PC-3 (cell line): ENCODE results near the gene PPL. TPM values are rescaled to one million over a fixed set of nuclear protein-coding genes. Genes with fewer than 3 reads are reported as not detected.

Experiments
- ATAC-seq: fragments of 200-7000 bp; cut with Tn5 transposase; 2 replicates; pipeline ENCODE4 v1.9.1; 2020; ENCODE audit warnings: mild to moderate bottlenecking, moderate library complexity
- BruUV-seq: library from RNA; stranded (reverse); fragments of 400-500 nt; replicated peaks from 2 replicates; lab custom pipeline; 2021; lab: Mats Ljungman, UMichigan
- CTCF ChIA-PET: fragments of 300-600 bp; sonication (Branson Sonifier 250); formaldehyde crosslinking; loops from one replicate; lab custom pipeline; 2022; ENCODE audit warnings: antibody characterized with exemption; lab: Charles Lee
- POLR2A ChIA-PET: fragments of 300-600 bp; sonication (Branson Sonifier 250); formaldehyde crosslinking; loops from one replicate; lab custom pipeline; 2022; ENCODE audit warnings: antibody characterized with exemption; ENCODE audit not compliant: unreplicated experiment; lab: Charles Lee
- DNase-seq: peaks from one replicate; pipeline ENCODE4 v3.0.0-alpha.2; 2015
- H2AFZ ChIP-seq: fragments of 300-600 bp; sonication (generic); 2 replicates; pipeline ENCODE4 v1.6.0; 2016; ENCODE audit warnings: antibody characterized with exemption, low read length
- H3F3A ChIP-seq: fragments of 300-600 bp; sonication (generic); one replicate; pipeline ENCODE4 v1.6.0; 2017; ENCODE audit warnings: antibody characterized with exemption, low read length, control low read depth, mild to moderate bottlenecking; ENCODE audit not compliant: unreplicated experiment
- H3K27ac ChIP-seq: fragments of 300-600 bp; sonication (generic); 2 replicates; pipeline ENCODE4 v1.5.1; 2016; ENCODE audit warnings: mild to moderate bottlenecking, low read length
- H3K27me3 ChIP-seq: fragments of 300-600 bp; sonication (generic); 2 replicates; pipeline ENCODE4 v1.6.1; 2016; ENCODE audit warnings: low read length, mixed read lengths
- H3K36me3 ChIP-seq: fragments of 300-600 bp; sonication (generic); 2 replicates; pipeline ENCODE4 v1.6.1; 2016; ENCODE audit warnings: low read depth, mixed run types, low read length, mixed read lengths
- H3K4me1 ChIP-seq: fragments of 300-600 bp; sonication (generic); 2 replicates; pipeline ENCODE4 v1.5.1; 2016; ENCODE audit warnings: low read length; ENCODE audit not compliant: insufficient read depth
- H3K4me2 ChIP-seq: fragments of 300-600 bp; sonication (generic); 2 replicates; pipeline ENCODE4 v1.6.0; 2016; ENCODE audit warnings: low read length
- H3K4me3 ChIP-seq: fragments of 300-600 bp; sonication (generic); 2 replicates; pipeline ENCODE4 v1.5.1; 2016; ENCODE audit warnings: mild to moderate bottlenecking, low read length, mixed read lengths
- H3K79me2 ChIP-seq: fragments of 300-600 bp; sonication (generic); 2 replicates; pipeline ENCODE4 v1.6.1; 2017; ENCODE audit warnings: low read length, mixed read lengths
- H3K9ac ChIP-seq: fragments of 300-600 bp; sonication (generic); 2 replicates; pipeline ENCODE4 v1.6.0; 2016; ENCODE audit warnings: mild to moderate bottlenecking, low read length
- H3K9me2 ChIP-seq: fragments of 300-600 bp; sonication (generic); replicated peaks from 2 replicates; pipeline ENCODE4 v1.6.1; 2016; ENCODE audit warnings: mixed run types, low read length, mixed read lengths
- H3K9me3 ChIP-seq: fragments of 300-600 bp; sonication (generic); 2 replicates; pipeline ENCODE4 v1.6.1; 2016; ENCODE audit warnings: low read length, mixed read lengths
- H4K20me1 ChIP-seq: fragments of 300-600 bp; sonication (generic); 2 replicates; pipeline ENCODE4 v1.6.1; 2016; ENCODE audit warnings: low read length, mixed read lengths
- CTCF ChIP-seq: fragments of 300-600 bp; sonication (generic); conservative IDR thresholded peaks from 2 replicates; pipeline ENCODE4 v1.5.1; 2017; ENCODE audit warnings: antibody characterized with exemption, low read depth, mild to moderate bottlenecking, low read length
- EZH2 ChIP-seq: fragments of 300-600 bp; sonication (generic); IDR thresholded peaks from one replicate; pipeline ENCODE4 v1.6.1; 2017; ENCODE audit warnings: antibody characterized with exemption, mild to moderate bottlenecking, low read length; ENCODE audit not compliant: unreplicated experiment
- EZH2phosphoT487 ChIP-seq: fragments of 300-600 bp; sonication (generic); IDR thresholded peaks from 2 replicates; pipeline ENCODE4 v1.6.1; 2018; ENCODE audit warnings: mild to moderate bottlenecking, antibody characterized with exemption, low read length, borderline replicate concordance
- intact Hi-C: fragments of 100-400 bp; cut with micrococcal nuclease; formaldehyde crosslinking; loops from 2 replicates; pipeline ENCODE4 v1.9.0; 2023
- total RNA-seq: library from RNA; depleted of rRNA; stranded (reverse); fragments of >200 nt; gene quantifications from 2 replicates; pipeline ENCODE4 v1.2.3, GENCODE V29; 2014

PPL gene
- total RNA-seq, 1 experiment from 2014 or later: 18.8 TPM

GRCh38 chr16:4882633-4883285 is 54.2 kb downstream of the PPL start:
- peaks cover 34% of the 10 kb centered on the region for H3K4me1 ChIP-seq
- intact Hi-C loops: loop anchor here (2.0 kb wide), 1 partner anchor 74 kb away; no protein-coding TSS in a partner anchor
- no peak for TF ChIP-seq EZH2phosphoT487
- TF ChIP-seq CTCF: no peak
- no peak for TF ChIP-seq EZH2
- POLR2A ChIA-PET: no interaction called here
- H4K20me1 ChIP-seq: no peaks in the 10 kb centered on the region
- H3K9ac ChIP-seq: no peak overlapping the region
- H3F3A ChIP-seq: no peaks in the 10 kb centered on the region
- no peak overlapping the region for H2AFZ ChIP-seq
- H3K27me3 ChIP-seq: no peaks in the 10 kb centered on the region
- H3K27ac ChIP-seq: peak overlapping the region; percentile 53
- BruUV-seq: TSS peak; percentile 28
- no peaks in the 10 kb centered on the region for H3K9me3 ChIP-seq
- no peak overlapping the region for H3K4me3 ChIP-seq
- peak; percentile 88 for ATAC-seq
- H3K79me2 ChIP-seq: no peaks in the 10 kb centered on the region
- peaks cover 31% of the 10 kb centered on the region for H3K36me3 ChIP-seq
- H3K9me2 ChIP-seq: no peaks in the 10 kb centered on the region
- H3K4me2 ChIP-seq: peak overlapping the region; percentile 33
- peak; percentile 94 for DNase-seq
- CTCF ChIA-PET: no interaction called here

- Histone ChIP-seq H3K4me1 (peaks cover 34% of the 10 kb centered on the region), H3K27me3 (no peaks in the 10 kb centered on the region), H3K27ac (peak overlapping the region; percentile 53), H3K4me3 (no peak overlapping the region), H3K9me2 (no peaks in the 10 kb centered on the region), H3K36me3 (peaks cover 31% of the 10 kb centered on the region), H2AFZ (no peak overlapping the region), H3K4me2 (peak overlapping the region; percentile 33), H4K20me1 (no peaks in the 10 kb centered on the region), H3F3A (no peaks in the 10 kb centered on the region), H3K9ac (no peak overlapping the region), H3K9me3 (no peaks in the 10 kb centered on the region), H3K79me2 (no peaks in the 10 kb centered on the region)
- ChIA-PET CTCF (interaction anchor here (0.6 kb wide), 1 partner anchor 12 kb away, joined by 4 read pairs; no protein-coding TSS in a partner anchor), POLR2A (no interaction called here)
- BruUV-seq: no TSS peak
- DNase-seq (peak; percentile 39), ATAC-seq (no peak; the same call in 1 of the 2 replicates)
- intact Hi-C loops: loop anchor here (2.0 kb wide), 2 partner anchors 15 to 75 kb away; no protein-coding TSS in a partner anchor
- no peak for TF ChIP-seq EZH2
- TF ChIP-seq EZH2phosphoT487: no peak
- TF ChIP-seq CTCF: no peak
These were observed 54.8 kb downstream of the PPL start for GRCh38 chr16:4882000-4882632.
